H1 (cell line): Measurements from ENCODE around the gene GBE1. TPM values are rescaled to one million over a fixed set of nuclear protein-coding genes. Genes with fewer than 3 reads are reported as not detected.

Experiments used
- CTCF ChIA-PET: fragments of 300-600 bp; sonication (Branson Sonifier 250); formaldehyde crosslinking; loops from one replicate; lab custom pipeline; 2021; ENCODE audit not compliant: partially characterized antibody; lab: Charles Lee
- POLR2A ChIA-PET: fragments of 300-600 bp; sonication (Branson Sonifier 250); formaldehyde crosslinking; loops from one replicate; lab custom pipeline; 2021; ENCODE audit warnings: inconsistent platforms; ENCODE audit not compliant: partially characterized antibody; lab: Charles Lee
- DNase-seq, 2 experiments: peaks; one replicate each; pipeline versions ENCODE4 v3.0.0 to v3.0.0-alpha.2; 2010 to 2022; ENCODE audit warnings: low spot score in 2 of 2, low read depth in 1 of 2, mixed read lengths in 1 of 2
- FAIRE-seq: peaks from 2 replicates; lab custom pipeline; 2011; peaks lifted over from hg19 to GRCh38; lab: Jason Lieb, UNC
- H2AFZ ChIP-seq: 2 replicates; pipeline ENCODE4 v1.8.1; 2012; ENCODE audit warnings: low read length, inconsistent platforms
- H2AK5ac ChIP-seq: 2 replicates; pipeline ENCODE4 v1.6.1; 2013; ENCODE audit warnings: low read depth, low read length
- H2BK120ac ChIP-seq: replicated peaks from 2 replicates; pipeline ENCODE3; 2013; ENCODE audit warnings: low read depth, low read length, inconsistent platforms
- H2BK12ac ChIP-seq: 2 replicates; pipeline ENCODE4 v1.6.1; 2013; ENCODE audit warnings: low read depth, low read length
- H2BK15ac ChIP-seq: 2 replicates; pipeline ENCODE4 v1.6.1; 2013; ENCODE audit warnings: low read length
- H2BK20ac ChIP-seq: 2 replicates; pipeline ENCODE4 v1.6.1; 2013; ENCODE audit warnings: low read length
- H2BK5ac ChIP-seq: 2 replicates; pipeline ENCODE4 v1.6.1; 2013; ENCODE audit warnings: low read depth, low read length
- H3K14ac ChIP-seq: 2 replicates; pipeline ENCODE4 v1.6.1; 2013; ENCODE audit warnings: inconsistent platforms; ENCODE audit not compliant: insufficient read length
- H3K18ac ChIP-seq: 2 replicates; pipeline ENCODE4 v1.6.1; 2013; ENCODE audit warnings: low read length; ENCODE audit errors: extremely low read depth
- H3K23ac ChIP-seq: 2 replicates; pipeline ENCODE4 v1.6.1; 2013; ENCODE audit warnings: inconsistent platforms; ENCODE audit not compliant: insufficient read length
- H3K23me2 ChIP-seq: 2 replicates; pipeline ENCODE4 v1.6.1; 2013; ENCODE audit warnings: low read depth, low read length
- H3K27ac ChIP-seq: 2 replicates; pipeline ENCODE4 v1.6.1; 2011; ENCODE audit warnings: low read depth, low read length, inconsistent platforms
- H3K27me3 ChIP-seq, 4 experiments: replicated peaks in 1 of 4; 1 replicate in 1 of 4; 2 replicates in 3 of 4; pipeline versions ENCODE4 v1.6.1 to v1.8.1; 2011 to 2013; ENCODE audit warnings: low read length in 3 of 4, mild to moderate bottlenecking in 3 of 4, inconsistent platforms in 2 of 4, mixed read lengths in 2 of 4, moderate library complexity in 1 of 4; ENCODE audit not compliant: control insufficient read depth in 3 of 4, insufficient read depth in 3 of 4; ENCODE audit errors: extremely low read depth in 1 of 4
- H3K36me3 ChIP-seq, 4 experiments: 2 replicates each; pipeline versions ENCODE4 v1.6.1 to v1.8.1; 2011 to 2013; ENCODE audit warnings: mild to moderate bottlenecking in 4 of 4, low read length in 3 of 4, moderate library complexity in 2 of 4, control low read depth in 1 of 4, inconsistent platforms in 1 of 4; ENCODE audit not compliant: insufficient read depth in 4 of 4, control insufficient read depth in 2 of 4
- H3K4ac ChIP-seq: replicated peaks from 2 replicates; pipeline ENCODE3; 2013; ENCODE audit warnings: low read length, low read depth, mixed read lengths, inconsistent platforms; ENCODE audit not compliant: insufficient read length
- H3K4me1 ChIP-seq, 4 experiments: replicated peaks in 1 of 4; 1 replicate in 1 of 4; 2 replicates in 3 of 4; pipeline versions ENCODE4 v1.6.1 to v1.8.1; 2011 to 2013; ENCODE audit warnings: low read length in 3 of 4, inconsistent platforms in 2 of 4, mixed read lengths in 1 of 4; ENCODE audit not compliant: insufficient read depth in 4 of 4, control insufficient read depth in 3 of 4
- H3K4me2 ChIP-seq, 2 experiments: 2 replicates each; pipeline versions ENCODE4 v1.6.1 to v1.8.1; 2011 to 2013; ENCODE audit warnings: low read depth in 2 of 2, low read length in 2 of 2, control low read depth in 1 of 2, inconsistent platforms in 1 of 2, mild to moderate bottlenecking in 1 of 2; ENCODE audit not compliant: insufficient read depth in 1 of 2
- H3K4me3 ChIP-seq, 4 experiments: fragments of 200-600, 300-600 bp in 1 of 4; sonication (generic), shearing (Covaris generic), sonication (Bioruptor Twin) in 1 of 4; 2 replicates each; pipeline versions ENCODE4 v1.5.1 to v1.8.1; 2011 to 2016; ENCODE audit warnings: low read length in 4 of 4, low read depth in 3 of 4, control low read depth in 2 of 4, inconsistent platforms in 2 of 4, mild to moderate bottlenecking in 2 of 4, mixed read lengths in 1 of 4, moderate library complexity in 1 of 4; ENCODE audit not compliant: insufficient read depth in 2 of 4; ENCODE audit errors: extremely low read depth in 1 of 4
- H3K56ac ChIP-seq: replicated peaks from 2 replicates; pipeline ENCODE3; 2013; ENCODE audit warnings: low read depth, mild to moderate bottlenecking, mixed read lengths, low read length, inconsistent platforms; ENCODE audit not compliant: insufficient read length
- H3K79me1 ChIP-seq: 2 replicates; pipeline ENCODE4 v1.6.1; 2013; ENCODE audit warnings: low read depth, low read length, control low read depth
- H3K79me2 ChIP-seq, 2 experiments: 2 replicates each; pipeline versions ENCODE4 v1.6.1 to v1.8.1; 2012 to 2013; ENCODE audit warnings: low read length in 2 of 2, mild to moderate bottlenecking in 2 of 2, inconsistent platforms in 1 of 2; ENCODE audit not compliant: insufficient read depth in 2 of 2, control insufficient read depth in 1 of 2
- H3K9ac ChIP-seq, 4 experiments: replicated peaks in 1 of 4; 1 replicate in 1 of 4; 2 replicates in 3 of 4; pipeline versions ENCODE4 v1.6.1 to v1.8.1; 2011 to 2013; ENCODE audit warnings: low read depth in 3 of 4, low read length in 3 of 4, control low read depth in 2 of 4, mild to moderate bottlenecking in 2 of 4, moderate library complexity in 2 of 4, inconsistent platforms in 1 of 4; ENCODE audit errors: extremely low read depth in 1 of 4
- H3K9me3 ChIP-seq, 2 experiments: 2 replicates each; pipeline versions ENCODE4 v1.6.1 to v1.8.1; 2012 to 2013; ENCODE audit warnings: mild to moderate bottlenecking in 2 of 2, moderate library complexity in 2 of 2, control low read depth in 1 of 2, inconsistent platforms in 1 of 2, low read depth in 1 of 2, low read length in 1 of 2, mixed read lengths in 1 of 2; ENCODE audit not compliant: insufficient read depth in 2 of 2
- H4K20me1 ChIP-seq, 2 experiments: replicated peaks in 1 of 2; 2 replicates each; pipeline versions ENCODE3 to v1.8.1; 2011 to 2013; ENCODE audit warnings: inconsistent platforms in 2 of 2, low read length in 2 of 2, mild to moderate bottlenecking in 1 of 2; ENCODE audit not compliant: insufficient read depth in 2 of 2, control insufficient read depth in 1 of 2
- H4K5ac ChIP-seq: 2 replicates; pipeline ENCODE4 v1.6.1; 2013; ENCODE audit warnings: low read length, low read depth, mixed read lengths, inconsistent platforms; ENCODE audit not compliant: insufficient read length
- H4K8ac ChIP-seq: 2 replicates; pipeline ENCODE4 v1.8.0; 2013; ENCODE audit warnings: mild to moderate bottlenecking, moderate library complexity, low read length, inconsistent platforms; ENCODE audit not compliant: insufficient read depth; ENCODE audit errors: extremely low read depth
- H4K91ac ChIP-seq: replicated peaks from 2 replicates; pipeline ENCODE3; 2013; ENCODE audit warnings: low read length, mixed read lengths, inconsistent platforms; ENCODE audit not compliant: insufficient read length
- CREB1 ChIP-seq: IDR thresholded peaks from 2 replicates; pipeline ENCODE4 v1.6.1; 2012; ENCODE audit warnings: inconsistent platforms
- HDAC2 ChIP-seq, 2 experiments: fragments of 300-600 bp in 1 of 2; sonication (generic) in 1 of 2; IDR thresholded peaks; 2 replicates each; pipeline ENCODE4 v1.6.1; 2011 to 2012; ENCODE audit warnings: low read depth in 2 of 2, low read length in 2 of 2, mild to moderate bottlenecking in 2 of 2, moderate library complexity in 2 of 2, borderline replicate concordance in 1 of 2, inconsistent platforms in 1 of 2
- PHF8 ChIP-seq: fragments of 200-600 bp; sonication (generic); conservative IDR thresholded peaks from 2 replicates; pipeline ENCODE4 v1.7.1; 2012; ENCODE audit warnings: low read depth, mild to moderate bottlenecking, inconsistent platforms, low read length, moderate library complexity
- SAP30 ChIP-seq: fragments of 300-600 bp; sonication (generic); IDR thresholded peaks from 2 replicates; pipeline ENCODE4 v1.7.1; 2012; ENCODE audit warnings: low read length, moderate library complexity, mild to moderate bottlenecking, inconsistent platforms; ENCODE audit not compliant: insufficient read depth, insufficient replicate concordance
- TBP ChIP-seq: IDR thresholded peaks from 2 replicates; pipeline ENCODE4 v1.6.1; 2011; ENCODE audit warnings: low read depth, low read length, improper control_type of control experiment
- TCF12 ChIP-seq: IDR thresholded peaks from 2 replicates; pipeline ENCODE4 v1.6.1; 2011; ENCODE audit warnings: low read depth, mild to moderate bottlenecking, low read length
- WGBS, 2 experiments: shearing (Covaris generic) in 1 of 2; methylation state at CpG; one replicate each; pipeline versions ENCODE4 v1.1.6 to v1.1.7; 2013 to 2015; ENCODE audit warnings: low lambda C conversion rate in 2 of 2, mixed read lengths in 2 of 2, inconsistent platforms in 1 of 2, low coverage in 1 of 2, missing lambda C conversion rate in 1 of 2; ENCODE audit not compliant: insufficient replicate concordance in 2 of 2, insufficient coverage in 1 of 2, insufficient read length in 1 of 2; ENCODE audit errors: extremely low coverage in 1 of 2, missing lambda C conversion rate in 1 of 2; 5-methylcytosine and 5-hydroxymethylcytosine counted together
- polyA plus RNA-seq, 7 experiments: library from polyadenylated mRNA; depleted of rRNA in 3 of 7; stranded (reverse) in 5 of 7; unstranded in 2 of 7; fragments of >200 nt in 5 of 7; fragments of 200-250 nt in 2 of 7; gene quantifications; 1 replicate in 5 of 7; 2 replicates in 1 of 7; 4 replicates in 1 of 7; pipeline versions ENCODE4 v1.2.1 to v1.2.3, GENCODE V29; 2011 to 2013; ENCODE audit warnings: missing spikeins in 2 of 7, mixed read lengths in 2 of 7
- total RNA-seq: library from RNA; stranded (reverse); fragmentation: NEBNext Ultra II Directional; extraction: Animal tissue kit (Norgen Biotek cat#: 25700); gene quantifications from 2 replicates; pipeline ENCODE4 v1.2.1, GENCODE V29; 2021
- TF ChIP-seq, protein P1 (sequence below): IDR thresholded peaks from 2 replicates; pipeline ENCODE4 v1.6.1; 2012; ENCODE audit warnings: inconsistent platforms
- TF ChIP-seq, protein P2 (sequence below): IDR thresholded peaks from 2 replicates; pipeline ENCODE4 v1.6.1; 2011; ENCODE audit warnings: low read depth, mild to moderate bottlenecking, low read length; ENCODE audit not compliant: insufficient read depth

The GBE1 gene
- total and polyA plus RNA-seq, 2 of the 8 experiments (the other 6 are each of a cell fraction or from before 2014, with no cell fraction given) = 3.3 to 7.3 TPM

DNA sequence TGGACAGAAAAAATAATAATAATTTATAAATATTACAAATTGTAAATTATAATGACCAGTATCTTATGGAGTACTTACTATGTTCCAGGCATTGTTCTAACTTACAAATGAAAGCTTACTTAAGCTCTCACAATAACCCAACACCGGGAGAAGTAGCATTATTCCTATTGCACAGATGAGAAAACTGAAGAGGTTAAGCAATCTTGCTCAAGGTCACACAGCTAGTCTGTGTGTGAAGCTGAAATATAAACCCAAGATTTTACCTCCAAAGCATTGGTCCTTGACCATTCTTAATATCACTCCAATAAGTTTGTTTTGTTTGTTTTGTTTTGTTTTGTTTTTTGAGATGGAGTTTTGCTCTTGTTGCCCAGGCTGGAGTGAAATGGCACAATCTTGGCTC, 43.1 kb downstream of the GBE1 start:
- Histone ChIP-seq H3K56ac (no peak overlapping the region), H2AFZ (no peak overlapping the region), H3K4me3 (no peak overlapping the region), H2BK15ac (no peak overlapping the region), H2BK120ac (no peak overlapping the region), H4K5ac (no peak overlapping the region), H3K14ac (no peak overlapping the region), H3K9ac (no peak overlapping the region), H3K79me1 (no peaks in the 10 kb centered on the region), H3K4ac (no peak overlapping the region), H3K18ac (no peak overlapping the region), H4K8ac (no peak overlapping the region), H2AK5ac (no peak overlapping the region), H4K91ac (no peak overlapping the region), H3K36me3 (no peaks in the 10 kb centered on the region), H3K27me3 (no peaks in the 10 kb centered on the region), H3K4me2 (no peak overlapping the region), H3K79me2 (no peaks in the 10 kb centered on the region), H2BK20ac (no peak overlapping the region), H2BK5ac (no peak overlapping the region), H2BK12ac (no peak overlapping the region), H3K23ac (no peak overlapping the region), H3K9me3 (no peaks in the 10 kb centered on the region), H3K23me2 (no peaks in the 10 kb centered on the region), H4K20me1 (no peaks in the 10 kb centered on the region), H3K27ac (no peak overlapping the region), H3K4me1 (no peaks in the 10 kb centered on the region)
- ChIA-PET CTCF (interaction anchor here (1.3 to 1.6 kb wide), 2 partner anchors 50 to 228 kb away, joined by 3 read pairs; no protein-coding TSS in a partner anchor), POLR2A (no interaction called here)
- FAIRE-seq = no peak
- TF ChIP-seq, protein P1, sequence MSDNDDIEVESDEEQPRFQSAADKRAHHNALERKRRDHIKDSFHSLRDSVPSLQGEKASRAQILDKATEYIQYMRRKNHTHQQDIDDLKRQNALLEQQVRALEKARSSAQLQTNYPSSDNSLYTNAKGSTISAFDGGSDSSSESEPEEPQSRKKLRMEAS = no peak
- TF ChIP-seq TBP = no peak
- no peak for TF ChIP-seq CREB1
- TF ChIP-seq SAP30 = no peak
- TF ChIP-seq, protein P2, sequence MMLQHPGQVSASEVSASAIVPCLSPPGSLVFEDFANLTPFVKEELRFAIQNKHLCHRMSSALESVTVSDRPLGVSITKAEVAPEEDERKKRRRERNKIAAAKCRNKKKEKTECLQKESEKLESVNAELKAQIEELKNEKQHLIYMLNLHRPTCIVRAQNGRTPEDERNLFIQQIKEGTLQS = no peak
- TF ChIP-seq TCF12 = no peak
- TF ChIP-seq HDAC2 (IDR thresholded peaks at IDR 0.05; ENCODE audit: borderline replicate concordance in 1 of 2, low read depth in 2 of 2, low read length in 2 of 2) = no peak
- no peak for TF ChIP-seq PHF8
- no peak for DNase-seq
- WGBS, 2 experiments = 90% methylated on average over 1 of the region's 1 CpG; no CpG with 5 or more reads in 1 of the 2 experiments
